ENCODE measurements around the gene TESK1. TPM values are rescaled to one million over a fixed set of nuclear protein-coding genes. Genes with fewer than 3 reads are reported as not detected.
"Not testable (repeated sequence)": the region's sequence is repeated elsewhere in the genome, so short reads cannot be mapped to it uniquely, and the experiment has no call there.

Gene TESK1
- polyA plus RNA-seq, 3 donors, result 30.4 to 37.8 (median 30.7) TPM

GRCh38 chr9:35577486-35577885 lies 27.6 kb upstream of the TESK1 start:
- DNase-seq (ENCODE audit: low read depth in 3 of 3, low spot score in 2 of 3), result no peak

- no peak for DNase-seq (ENCODE audit: low read depth in 3 of 3, low spot score in 2 of 3)
Measured at GRCh38 chr9:35579130-35579529, 25.9 kb upstream of the TESK1 start.

DNA sequence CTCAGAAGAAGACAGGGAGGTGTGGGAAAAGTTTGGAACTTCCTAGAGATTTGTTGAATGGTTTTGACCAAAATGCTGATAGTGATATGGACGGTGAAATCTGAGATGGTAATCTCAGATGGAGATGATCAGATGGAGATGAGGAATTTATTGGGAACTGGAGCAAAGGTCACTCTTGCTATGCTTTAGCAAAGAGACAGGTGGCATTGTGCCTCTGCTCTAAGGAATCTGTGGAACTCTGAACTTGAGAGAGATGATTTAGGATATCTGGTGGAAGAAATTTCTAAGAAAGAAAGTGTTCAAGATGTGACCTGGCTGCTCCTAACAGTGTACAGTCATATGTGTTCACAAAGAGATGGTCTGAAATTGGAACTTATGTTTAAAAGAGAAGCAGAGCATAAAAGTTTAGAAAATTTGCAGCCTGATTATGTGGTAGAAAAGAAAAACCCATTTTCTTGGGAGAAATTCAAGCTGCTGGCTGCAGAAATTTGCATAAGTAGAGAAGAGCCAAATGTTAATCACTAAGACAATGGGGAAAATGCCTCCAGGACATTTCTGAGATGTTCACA lies 25.3 kb upstream of the TESK1 start:
- not testable (repeated sequence) for DNase-seq (ENCODE audit: low read depth in 3 of 3, low spot score in 2 of 3)

DNA sequence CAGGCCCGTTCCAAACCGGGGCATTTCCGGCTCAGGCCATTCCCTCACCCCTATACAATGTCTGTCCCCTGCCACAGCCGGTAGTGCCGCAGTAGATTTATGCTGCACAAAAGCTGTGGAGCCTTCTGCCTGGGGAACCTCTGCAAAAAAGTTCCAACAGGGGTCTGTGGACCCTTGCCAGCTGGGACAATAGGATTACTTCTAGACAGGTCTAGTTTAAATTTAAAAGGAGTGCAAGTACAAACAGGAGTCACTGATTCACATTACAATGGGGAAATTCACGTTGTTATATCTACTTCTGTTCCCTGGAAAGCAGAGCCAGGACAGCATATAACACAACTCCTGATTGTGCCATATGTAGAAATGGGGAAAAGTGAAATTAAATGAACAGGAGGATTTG lies 21.5 kb upstream of the TESK1 start:
- DNase-seq (ENCODE audit: low read depth in 3 of 3, low spot score in 2 of 3), result not testable (repeated sequence)

- DNase-seq (ENCODE audit: low read depth in 3 of 3, low spot score in 2 of 3), result not testable (repeated sequence)
Measured at GRCh38 chr9:35584681-35585080, 20.4 kb upstream of the TESK1 start.

GRCh38 chr9:35588506-35588905 lies 16.6 kb upstream of the TESK1 start:
- not testable (repeated sequence) for DNase-seq (ENCODE audit: low read depth in 3 of 3, low spot score in 2 of 3)

- no peak for DNase-seq (ENCODE audit: low read depth in 3 of 3, low spot score in 2 of 3)
Measured at GRCh38 chr9:35593581-35593980, 11.5 kb upstream of the TESK1 start.

DNA sequence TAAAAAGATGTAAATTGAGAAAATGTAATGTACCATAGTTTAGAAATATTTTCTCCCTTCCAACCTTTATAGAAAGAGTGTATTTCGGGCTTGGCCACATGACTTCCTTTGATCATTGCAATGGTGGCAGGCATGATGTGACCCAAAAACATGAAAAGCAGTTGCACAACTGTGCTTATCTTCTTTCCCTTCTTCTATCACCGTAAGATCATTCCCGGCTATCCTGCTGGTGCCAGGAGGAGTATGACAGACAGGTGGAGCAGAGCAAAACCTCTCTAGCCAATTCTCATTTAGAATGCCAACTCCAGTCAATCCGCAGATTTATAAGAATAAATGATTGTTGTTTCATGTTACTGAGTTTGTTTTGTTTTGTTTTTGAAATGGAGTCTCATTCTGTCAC lies 10.6 kb upstream of the TESK1 start:
- no peak for DNase-seq (ENCODE audit: low read depth in 3 of 3, low spot score in 2 of 3)

DNA sequence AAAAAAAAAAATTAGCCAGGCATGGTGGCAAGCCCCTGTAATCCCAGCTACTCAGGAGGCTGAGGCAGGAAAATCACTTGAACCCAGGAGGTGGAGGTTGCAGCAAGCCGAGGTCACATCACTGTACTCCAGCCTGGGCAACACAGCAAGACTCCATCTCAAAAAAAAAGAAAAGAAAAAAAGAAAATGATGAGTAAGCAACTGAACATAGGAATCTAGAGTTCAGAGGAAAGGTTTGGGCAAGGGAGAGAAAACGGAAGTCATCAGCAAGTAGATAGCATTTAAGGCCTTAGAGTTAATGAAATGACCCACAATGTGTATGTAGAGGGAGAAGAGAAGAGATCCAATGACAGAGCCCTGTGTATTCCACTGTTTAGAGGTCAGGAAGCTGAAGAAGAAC lies 8.2 kb upstream of the TESK1 start:
- not testable (repeated sequence) for DNase-seq (ENCODE audit: low read depth in 3 of 3, low spot score in 2 of 3)

DNA sequence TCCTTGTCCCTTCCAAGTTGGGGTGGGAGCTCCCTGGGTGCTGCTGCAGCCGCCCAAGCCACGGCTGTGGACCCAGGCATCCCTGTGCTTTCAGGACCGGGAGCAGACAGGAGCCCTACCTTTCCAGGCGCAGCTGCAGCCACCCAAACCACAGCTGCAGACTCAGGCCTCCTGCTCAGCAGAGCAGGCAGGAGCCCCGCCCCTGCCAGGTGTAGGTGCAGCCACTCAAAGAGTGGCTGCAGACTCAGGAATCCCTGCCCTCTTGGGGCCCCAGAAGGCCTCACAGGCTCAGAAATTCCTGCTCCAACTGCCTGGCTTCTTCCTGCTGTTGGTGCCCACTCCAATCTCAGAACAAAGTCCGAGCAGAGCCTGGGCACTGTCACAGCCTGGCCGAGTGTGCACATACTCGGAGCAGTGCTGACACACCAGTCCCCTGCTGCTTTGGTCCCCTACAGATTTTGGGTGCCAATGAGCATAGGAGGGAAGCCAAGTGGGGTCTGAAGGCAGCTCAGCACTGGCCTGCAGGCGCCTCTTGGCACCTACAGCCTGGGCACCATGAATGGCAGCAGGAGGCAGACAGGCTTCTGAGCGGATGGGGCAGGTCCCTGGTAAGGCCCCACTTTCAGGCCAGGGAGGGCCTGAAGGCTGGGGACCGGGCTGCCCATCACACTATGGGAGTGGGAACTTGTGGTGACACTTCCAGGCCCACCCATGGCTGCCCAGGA lies 6.0 kb upstream of the TESK1 start:
- no peak for DNase-seq (ENCODE audit: low read depth in 3 of 3, low spot score in 2 of 3)

DNA sequence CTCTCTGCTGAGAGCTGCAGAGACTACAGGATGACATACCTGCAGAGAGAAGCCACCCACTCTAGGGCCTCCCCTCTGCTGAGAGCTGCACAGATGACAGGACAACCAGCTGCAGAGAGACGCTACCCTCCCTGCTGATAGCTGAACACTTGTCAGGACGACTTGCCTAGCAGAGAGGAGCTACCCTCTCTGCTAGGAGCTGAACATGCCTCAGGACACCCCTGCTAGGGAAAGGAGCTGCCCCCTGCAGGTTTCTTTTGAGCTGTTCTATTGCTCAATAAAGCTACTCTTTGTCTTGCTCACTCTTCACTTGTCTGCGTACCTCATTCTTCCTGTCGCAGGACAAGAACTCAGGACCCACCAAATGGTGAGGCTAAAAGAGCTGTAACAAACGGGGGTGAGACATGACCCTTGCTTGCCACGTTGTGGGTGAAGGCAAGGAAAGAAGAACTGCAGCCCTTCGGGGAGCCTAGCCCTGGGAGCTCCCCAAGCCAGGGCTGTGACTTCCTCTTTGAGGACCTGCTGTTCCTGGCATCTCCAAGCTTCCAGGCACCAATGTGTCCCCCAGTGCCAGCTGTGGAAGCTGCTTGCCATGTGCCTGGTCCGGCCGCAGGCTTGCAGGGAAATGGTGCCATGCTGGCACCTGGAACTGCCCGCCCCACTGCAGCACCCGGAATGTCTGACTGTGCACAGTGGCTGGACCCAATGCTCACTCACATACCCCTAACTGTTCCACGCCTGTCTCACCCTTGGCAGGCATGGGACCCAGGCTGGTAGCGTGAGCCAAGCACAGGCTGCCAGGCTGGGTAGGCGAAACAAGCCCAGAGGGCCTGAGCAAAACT lies 5.1 kb upstream of the TESK1 start:
- no peak for DNase-seq (ENCODE audit: low read depth in 3 of 3, low spot score in 2 of 3)

DNA sequence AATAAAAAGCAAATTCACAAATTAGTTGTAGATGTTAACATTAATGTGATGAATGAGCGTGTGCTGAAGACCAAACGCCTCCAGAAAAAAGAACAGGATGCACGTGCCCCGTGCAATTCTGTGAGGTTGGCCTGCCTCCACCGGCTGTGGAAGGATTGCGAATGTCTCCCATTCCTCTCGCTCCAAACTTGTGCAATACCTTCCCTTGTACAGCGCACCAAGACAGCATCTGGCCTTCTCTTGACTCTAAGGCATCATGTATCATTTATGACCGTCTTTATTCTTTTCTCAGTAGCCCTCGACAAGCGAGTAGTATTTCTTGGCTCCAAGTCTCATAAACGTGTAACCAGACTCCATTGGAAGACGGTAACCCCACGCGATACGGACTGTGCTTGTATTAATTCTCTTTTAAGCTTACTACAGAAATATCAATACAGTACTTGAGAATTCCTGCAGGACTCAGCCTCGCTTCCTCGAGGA lies 1.5 kb upstream of the TESK1 start:
- peak in 1 of 3 donors; percentile 80 for DNase-seq (ENCODE audit: low read depth in 3 of 3, low spot score in 2 of 3)

DNA sequence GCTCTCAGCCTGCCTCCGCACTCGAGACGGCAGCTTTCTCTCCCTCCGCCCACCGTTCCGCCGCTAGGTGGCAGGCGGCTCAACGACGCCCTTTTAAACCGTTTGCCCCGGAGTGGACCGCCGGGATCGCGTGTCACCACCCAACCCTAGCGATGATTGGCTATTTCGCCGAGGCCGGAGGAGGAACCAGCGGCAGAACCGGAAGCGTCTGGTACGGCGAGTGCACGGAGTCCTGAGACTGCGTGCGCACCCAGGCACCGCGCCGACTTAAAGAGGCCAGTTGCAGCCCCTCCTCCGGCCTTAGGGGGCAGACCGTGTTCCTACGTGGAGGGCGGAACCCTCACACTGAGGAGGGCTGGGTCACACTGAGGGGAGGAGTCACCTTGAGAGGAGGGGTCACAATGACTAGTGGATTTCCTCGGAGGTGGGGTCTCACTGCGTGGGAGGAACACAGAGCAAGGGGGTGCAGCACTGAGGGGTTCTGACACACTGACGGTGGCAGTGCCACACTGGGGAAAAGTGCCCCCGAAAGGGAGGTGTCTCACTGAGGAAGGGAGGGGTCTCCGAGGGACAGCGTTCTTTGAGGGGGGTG lies 980 bp upstream of the TESK1 start:
- peak; percentile 98 to 100 (median 98) for DNase-seq (ENCODE audit: low read depth in 3 of 3, low spot score in 2 of 3)

- no peak for DNase-seq (ENCODE audit: low read depth in 3 of 3, low spot score in 2 of 3)
Measured at GRCh38 chr9:35605351-35606137, 482 bp downstream of the TESK1 start.

- no peak for DNase-seq (ENCODE audit: low read depth in 3 of 3, low spot score in 2 of 3)
Measured at GRCh38 chr9:35606138-35606504, 1.1 kb downstream of the TESK1 start.

- no peak for DNase-seq (ENCODE audit: low read depth in 3 of 3, low spot score in 2 of 3)
Measured at GRCh38 chr9:35606726-35607125, 1.7 kb downstream of the TESK1 start.

DNA sequence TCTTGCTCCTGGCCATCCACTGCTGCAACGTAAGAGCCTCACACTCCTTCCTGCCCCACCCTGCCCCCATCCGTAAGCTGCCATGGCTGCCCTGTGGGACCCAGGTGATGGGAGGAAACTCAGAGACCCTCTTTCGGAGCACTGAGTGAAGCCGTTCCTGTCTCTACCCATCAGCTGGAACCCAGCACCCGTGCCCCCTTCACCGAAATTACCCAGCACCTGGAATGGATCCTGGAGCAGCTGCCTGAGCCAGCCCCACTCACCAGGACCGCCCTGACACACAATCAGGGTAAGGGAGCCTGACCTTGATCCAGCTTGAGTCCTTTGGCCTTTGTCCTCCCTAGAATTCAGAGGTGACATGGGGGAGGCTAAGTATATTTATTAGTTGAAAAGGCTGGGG lies 3.2 kb downstream of the TESK1 start:
- DNase-seq (ENCODE audit: low read depth in 3 of 3, low spot score in 2 of 3), result no peak

- DNase-seq (ENCODE audit: low read depth in 3 of 3, low spot score in 2 of 3), result no peak
Measured at GRCh38 chr9:35609001-35609819, 4.1 kb downstream of the TESK1 start.

GRCh38 chr9:35609820-35610163 lies 4.7 kb downstream of the TESK1 start:
- no peak for DNase-seq (ENCODE audit: low read depth in 3 of 3, low spot score in 2 of 3)
